Measurements from ENCODE around the gene ACCS.
A peak's percentile ranks its signal among the peaks of the same experiment; 100 is the strongest.

The ACCS gene

GRCh38 chr11:44116234-44116830 is 50.3 kb downstream of the ACCS start:
- Histone ChIP-seq H3K27me3 (ENCODE audit: insufficient read depth, low read length, poor library complexity) (no peaks in the 10 kb centered on the region), H2BK15ac (replicated peaks; ENCODE audit: low read depth) (no peak overlapping the region), H3K9ac (ENCODE audit: low read length) (no peak overlapping the region), H3K4me2 (ENCODE audit: low read length) (no peak overlapping the region), H3K4ac (ENCODE audit: low read depth, low read length) (no peak overlapping the region), H3K18ac (ENCODE audit: low read length) (no peak overlapping the region), H2BK120ac (ENCODE audit: low read depth, low read length) (no peak overlapping the region), H3K4me3 (ENCODE audit: low read length) (no peak overlapping the region), H3K27ac (ENCODE audit: low read depth, low read length) (no peak overlapping the region), H3K4me1 (ENCODE audit: control insufficient read depth, low read depth, low read length) (no peaks in the 10 kb centered on the region), H2AK5ac (ENCODE audit: low read length) (no peak overlapping the region), H3K36me3 (ENCODE audit: control insufficient read depth, insufficient read depth, low read length) (no peaks in the 10 kb centered on the region), H3K79me2 (ENCODE audit: control insufficient read depth, insufficient read depth, low read length) (no peaks in the 10 kb centered on the region), H2BK5ac (ENCODE audit: low read length) (no peak overlapping the region), H3K23ac (ENCODE audit: low read length) (no peak overlapping the region), H3K79me1 (ENCODE audit: low read length) (no peaks in the 10 kb centered on the region), H4K5ac (ENCODE audit: low read length) (no peak overlapping the region), H3K56ac (ENCODE audit: low read length) (no peak overlapping the region), H4K8ac (ENCODE audit: low read depth, low read length) (no peak overlapping the region)
- DNase-seq = no peak
- no CpG with 5 or more reads among the region's 3 CpGs for WGBS (ENCODE audit: extremely low coverage, insufficient coverage, low lambda C conversion rate)

GRCh38 chr11:44120169-44120568 is 54.1 kb downstream of the ACCS start:
- no peak overlapping the region for H4K5ac ChIP-seq (ENCODE audit: low read length)
- H2BK120ac ChIP-seq (ENCODE audit: low read depth, low read length) = no peak overlapping the region
- no peaks in the 10 kb centered on the region for H3K36me3 ChIP-seq (ENCODE audit: control insufficient read depth, insufficient read depth, low read length)
- no peak overlapping the region for H3K18ac ChIP-seq (ENCODE audit: low read length)
- no CpG with 5 or more reads among the region's 5 CpGs for WGBS (ENCODE audit: extremely low coverage, insufficient coverage, low lambda C conversion rate)
- no peak overlapping the region for H2AK5ac ChIP-seq (ENCODE audit: low read length)
- no peak overlapping the region for H2BK15ac ChIP-seq (replicated peaks; ENCODE audit: low read depth)
- no peak overlapping the region for H3K27ac ChIP-seq (ENCODE audit: low read depth, low read length)
- peak; percentile 21 for DNase-seq
- H3K79me1 ChIP-seq (ENCODE audit: low read length) = no peaks in the 10 kb centered on the region
- no peak overlapping the region for H4K8ac ChIP-seq (ENCODE audit: low read depth, low read length)
- H3K4me1 ChIP-seq (ENCODE audit: control insufficient read depth, low read depth, low read length) = no peaks in the 10 kb centered on the region
- no peak overlapping the region for H3K9ac ChIP-seq (ENCODE audit: low read length)
- no peak overlapping the region for H2BK5ac ChIP-seq (ENCODE audit: low read length)
- H3K79me2 ChIP-seq (ENCODE audit: control insufficient read depth, insufficient read depth, low read length) = no peaks in the 10 kb centered on the region
- no peak overlapping the region for H3K4ac ChIP-seq (ENCODE audit: low read depth, low read length)
- H3K23ac ChIP-seq (ENCODE audit: low read length) = no peak overlapping the region
- H3K4me2 ChIP-seq (ENCODE audit: low read length) = no peak overlapping the region
- H3K56ac ChIP-seq (ENCODE audit: low read length) = no peak overlapping the region
- H3K4me3 ChIP-seq (ENCODE audit: low read length) = no peak overlapping the region
- H3K27me3 ChIP-seq (ENCODE audit: insufficient read depth, low read length, poor library complexity) = no peaks in the 10 kb centered on the region

GRCh38 chr11:44125598-44125997 is 59.5 kb downstream of the ACCS start:
- H3K18ac ChIP-seq (ENCODE audit: low read length) = no peak overlapping the region
- H2AK5ac ChIP-seq (ENCODE audit: low read length) = no peak overlapping the region
- H2BK15ac ChIP-seq (replicated peaks; ENCODE audit: low read depth) = no peak overlapping the region
- no peaks in the 10 kb centered on the region for H3K4me1 ChIP-seq (ENCODE audit: control insufficient read depth, low read depth, low read length)
- DNase-seq = no peak
- no peaks in the 10 kb centered on the region for H3K79me2 ChIP-seq (ENCODE audit: control insufficient read depth, insufficient read depth, low read length)
- H3K79me1 ChIP-seq (ENCODE audit: low read length) = no peaks in the 10 kb centered on the region
- WGBS (ENCODE audit: extremely low coverage, insufficient coverage, low lambda C conversion rate) = no CpG with 5 or more reads among the region's 4 CpGs
- no peak overlapping the region for H3K4ac ChIP-seq (ENCODE audit: low read depth, low read length)
- no peak overlapping the region for H4K5ac ChIP-seq (ENCODE audit: low read length)
- no peak overlapping the region for H3K9ac ChIP-seq (ENCODE audit: low read length)
- no peak overlapping the region for H3K4me2 ChIP-seq (ENCODE audit: low read length)
- no peak overlapping the region for H4K8ac ChIP-seq (ENCODE audit: low read depth, low read length)
- H2BK120ac ChIP-seq (ENCODE audit: low read depth, low read length) = no peak overlapping the region
- no peak overlapping the region for H3K27ac ChIP-seq (ENCODE audit: low read depth, low read length)
- H2BK5ac ChIP-seq (ENCODE audit: low read length) = no peak overlapping the region
- no peak overlapping the region for H3K4me3 ChIP-seq (ENCODE audit: low read length)
- no peaks in the 10 kb centered on the region for H3K27me3 ChIP-seq (ENCODE audit: insufficient read depth, low read length, poor library complexity)
- H3K56ac ChIP-seq (ENCODE audit: low read length) = no peak overlapping the region
- H3K23ac ChIP-seq (ENCODE audit: low read length) = no peak overlapping the region
- no peaks in the 10 kb centered on the region for H3K36me3 ChIP-seq (ENCODE audit: control insufficient read depth, insufficient read depth, low read length)

GRCh38 chr11:44126304-44126703 is 60.2 kb downstream of the ACCS start:
- H3K4me3 ChIP-seq (ENCODE audit: low read length) = no peak overlapping the region
- WGBS (ENCODE audit: extremely low coverage, insufficient coverage, low lambda C conversion rate) = no CpG with 5 or more reads among the region's 2 CpGs
- no peaks in the 10 kb centered on the region for H3K4me1 ChIP-seq (ENCODE audit: control insufficient read depth, low read depth, low read length)
- no peak overlapping the region for H4K5ac ChIP-seq (ENCODE audit: low read length)
- no peaks in the 10 kb centered on the region for H3K27me3 ChIP-seq (ENCODE audit: insufficient read depth, low read length, poor library complexity)
- H4K8ac ChIP-seq (ENCODE audit: low read depth, low read length) = no peak overlapping the region
- H3K79me2 ChIP-seq (ENCODE audit: control insufficient read depth, insufficient read depth, low read length) = no peaks in the 10 kb centered on the region
- no peaks in the 10 kb centered on the region for H3K79me1 ChIP-seq (ENCODE audit: low read length)
- no peak overlapping the region for H3K9ac ChIP-seq (ENCODE audit: low read length)
- H3K27ac ChIP-seq (ENCODE audit: low read depth, low read length) = no peak overlapping the region
- H2BK5ac ChIP-seq (ENCODE audit: low read length) = no peak overlapping the region
- H2AK5ac ChIP-seq (ENCODE audit: low read length) = no peak overlapping the region
- no peak overlapping the region for H3K56ac ChIP-seq (ENCODE audit: low read length)
- H3K4me2 ChIP-seq (ENCODE audit: low read length) = no peak overlapping the region
- no peaks in the 10 kb centered on the region for H3K36me3 ChIP-seq (ENCODE audit: control insufficient read depth, insufficient read depth, low read length)
- no peak overlapping the region for H2BK120ac ChIP-seq (ENCODE audit: low read depth, low read length)
- no peak overlapping the region for H3K23ac ChIP-seq (ENCODE audit: low read length)
- no peak overlapping the region for H2BK15ac ChIP-seq (replicated peaks; ENCODE audit: low read depth)
- DNase-seq = no peak
- H3K4ac ChIP-seq (ENCODE audit: low read depth, low read length) = no peak overlapping the region
- no peak overlapping the region for H3K18ac ChIP-seq (ENCODE audit: low read length)

GRCh38 chr11:44127130-44127529 is 61.1 kb downstream of the ACCS start:
- Histone ChIP-seq H4K8ac (ENCODE audit: low read depth, low read length) (no peak overlapping the region), H2AK5ac (ENCODE audit: low read length) (no peak overlapping the region), H3K18ac (ENCODE audit: low read length) (no peak overlapping the region), H3K79me1 (ENCODE audit: low read length) (no peaks in the 10 kb centered on the region), H3K4me3 (ENCODE audit: low read length) (no peak overlapping the region), H3K9ac (ENCODE audit: low read length) (no peak overlapping the region), H2BK120ac (ENCODE audit: low read depth, low read length) (no peak overlapping the region), H3K56ac (ENCODE audit: low read length) (no peak overlapping the region), H3K4ac (ENCODE audit: low read depth, low read length) (no peak overlapping the region), H3K27ac (ENCODE audit: low read depth, low read length) (no peak overlapping the region), H3K79me2 (ENCODE audit: control insufficient read depth, insufficient read depth, low read length) (no peaks in the 10 kb centered on the region), H3K4me1 (ENCODE audit: control insufficient read depth, low read depth, low read length) (no peaks in the 10 kb centered on the region), H2BK15ac (replicated peaks; ENCODE audit: low read depth) (no peak overlapping the region), H3K4me2 (ENCODE audit: low read length) (no peak overlapping the region), H3K36me3 (ENCODE audit: control insufficient read depth, insufficient read depth, low read length) (no peaks in the 10 kb centered on the region), H3K23ac (ENCODE audit: low read length) (no peak overlapping the region), H2BK5ac (ENCODE audit: low read length) (no peak overlapping the region), H3K27me3 (ENCODE audit: insufficient read depth, low read length, poor library complexity) (no peaks in the 10 kb centered on the region), H4K5ac (ENCODE audit: low read length) (no peak overlapping the region)
- no peak for DNase-seq
- WGBS (ENCODE audit: extremely low coverage, insufficient coverage, low lambda C conversion rate) = no CpG with 5 or more reads among the region's 8 CpGs

- no peaks in the 10 kb centered on the region for H3K27me3 ChIP-seq (ENCODE audit: insufficient read depth, low read length, poor library complexity)
- no peak overlapping the region for H3K27ac ChIP-seq (ENCODE audit: low read depth, low read length)
- H3K18ac ChIP-seq (ENCODE audit: low read length) = no peak overlapping the region
- H2BK15ac ChIP-seq (replicated peaks; ENCODE audit: low read depth) = no peak overlapping the region
- H2AK5ac ChIP-seq (ENCODE audit: low read length) = no peak overlapping the region
- no peaks in the 10 kb centered on the region for H3K4me1 ChIP-seq (ENCODE audit: control insufficient read depth, low read depth, low read length)
- WGBS (ENCODE audit: extremely low coverage, insufficient coverage, low lambda C conversion rate) = no CpG with 5 or more reads among the region's 3 CpGs
- no peak overlapping the region for H3K4me3 ChIP-seq (ENCODE audit: low read length)
- no peak overlapping the region for H4K8ac ChIP-seq (ENCODE audit: low read depth, low read length)
- H3K4ac ChIP-seq (ENCODE audit: low read depth, low read length) = no peak overlapping the region
- no peak for DNase-seq
- H2BK5ac ChIP-seq (ENCODE audit: low read length) = no peak overlapping the region
- no peak overlapping the region for H3K56ac ChIP-seq (ENCODE audit: low read length)
- no peaks in the 10 kb centered on the region for H3K36me3 ChIP-seq (ENCODE audit: control insufficient read depth, insufficient read depth, low read length)
- H3K9ac ChIP-seq (ENCODE audit: low read length) = no peak overlapping the region
- H3K4me2 ChIP-seq (ENCODE audit: low read length) = no peak overlapping the region
- no peaks in the 10 kb centered on the region for H3K79me2 ChIP-seq (ENCODE audit: control insufficient read depth, insufficient read depth, low read length)
- no peak overlapping the region for H3K23ac ChIP-seq (ENCODE audit: low read length)
- no peak overlapping the region for H4K5ac ChIP-seq (ENCODE audit: low read length)
- H3K79me1 ChIP-seq (ENCODE audit: low read length) = no peaks in the 10 kb centered on the region
- H2BK120ac ChIP-seq (ENCODE audit: low read depth, low read length) = no peak overlapping the region
Observed at GRCh38 chr11:44128729-44129128, 62.7 kb downstream of the ACCS start.

Measured in mesendoderm (in vitro differentiated cells).